ENCODE measurements around the gene MMP28.
"Not testable (repeated sequence)": the region's sequence is repeated elsewhere in the genome, so short reads cannot be mapped to it uniquely, and the experiment has no call there.

Gene MMP28

GRCh38 chr17:35765086-35765710 is 30.2 kb downstream of the MMP28 start:
- no peak for DNase-seq

- peak; percentile 95 for DNase-seq
These were observed 31.1 kb downstream of the MMP28 start for GRCh38 chr17:35764123-35764991.

DNA sequence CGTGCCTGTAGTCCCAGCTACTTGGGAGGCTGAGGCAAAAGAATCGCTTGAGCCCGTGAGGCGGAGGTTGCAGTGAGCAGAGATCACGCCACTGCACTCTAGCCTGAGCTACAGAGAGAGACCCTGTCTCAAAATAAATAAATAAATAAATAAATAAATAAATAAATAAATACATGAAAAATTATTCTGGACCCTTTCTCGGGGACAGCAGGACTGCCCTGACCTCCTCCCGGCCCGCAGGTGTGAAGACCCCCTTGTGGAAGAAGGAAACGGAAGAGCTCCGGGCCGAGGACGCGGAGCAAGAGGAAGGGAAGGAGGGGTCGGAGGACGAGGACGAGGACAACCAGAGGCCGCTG is 31.7 kb downstream of the MMP28 start:
- DNase-seq: no peak

- no peak for DNase-seq
These were observed 33.8 kb downstream of the MMP28 start for GRCh38 chr17:35761601-35762000.

DNA sequence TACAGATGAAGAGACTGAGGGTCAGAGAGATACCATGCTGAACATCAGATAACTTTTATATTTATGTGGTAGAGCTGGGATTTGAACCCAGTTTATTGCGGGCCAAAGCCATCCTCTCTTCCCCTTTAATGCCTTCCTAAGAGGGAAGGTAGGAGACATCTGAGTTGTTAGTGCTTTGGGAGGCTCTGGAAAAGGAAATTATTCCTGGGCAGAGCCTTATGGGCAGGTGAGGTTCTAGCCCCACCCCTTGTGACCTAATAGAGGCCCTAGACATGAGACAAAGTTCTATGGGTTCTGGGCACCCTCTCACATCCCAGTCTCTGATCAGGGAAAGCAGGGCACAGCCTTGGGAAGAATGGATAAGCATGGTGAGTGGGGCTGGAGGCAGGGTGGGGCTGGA is 34.9 kb downstream of the MMP28 start, which contains the start of gene C17orf50:
TSS of gene C17orf50 (plus strand) at position 301 of the 400 bp plus-strand sequence. CDS start at position 356, 55 bp downstream.
- no peak for DNase-seq

- DNase-seq: no peak
These were observed 38.2 kb downstream of the MMP28 start for GRCh38 chr17:35757243-35757642.

DNA sequence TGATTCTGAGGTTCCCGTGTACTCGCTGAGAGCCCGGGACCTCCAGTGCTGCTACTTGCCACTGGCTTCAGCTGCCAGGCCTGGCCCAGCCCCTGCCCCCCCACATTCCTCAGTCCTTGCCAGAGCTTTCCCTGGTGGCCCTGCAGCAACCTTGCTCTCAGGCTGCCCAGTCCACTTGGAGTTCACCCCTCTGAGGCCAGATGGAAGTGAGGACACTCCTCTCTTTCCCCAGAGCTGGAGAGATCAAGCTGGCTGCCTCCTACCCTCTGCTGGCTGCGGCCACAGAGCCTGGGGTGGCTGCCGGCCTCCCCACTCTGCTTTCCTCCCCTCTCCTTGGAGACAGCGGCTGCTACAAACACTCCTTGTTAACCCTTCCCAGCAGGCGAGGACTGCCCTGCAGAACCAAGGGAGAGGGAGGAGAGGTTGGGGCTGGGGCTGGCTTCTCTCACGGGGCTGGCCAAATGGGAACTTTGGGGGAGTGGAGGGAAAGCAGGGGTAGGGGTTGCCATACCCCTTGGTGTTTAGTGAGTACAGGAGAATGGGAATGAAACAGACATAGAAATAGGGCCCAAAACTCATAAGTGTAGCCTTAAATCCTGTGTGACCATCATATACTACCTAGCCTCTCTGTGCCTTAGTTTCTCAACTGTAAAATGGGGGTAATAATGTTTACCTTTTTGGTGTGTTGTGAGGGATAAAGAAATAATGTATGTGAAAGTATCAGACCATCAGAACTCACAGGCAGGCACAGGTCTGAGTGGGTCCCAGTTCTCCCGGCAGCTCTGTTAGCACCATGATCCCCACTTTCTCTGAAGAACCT is 42.3 kb downstream of the MMP28 start, which contains the start of gene GAS2L2:
TSS of gene GAS2L2 (minus strand) at position 295 of the 820 bp plus-strand sequence. CDS start 389 bp downstream, outside the sequence.
- DNase-seq: no peak

GRCh38 chr17:35752471-35752870 is 43.0 kb downstream of the MMP28 start:
- DNase-seq: peak; percentile 36

- DNase-seq: not testable (repeated sequence)
These were observed 43.9 kb downstream of the MMP28 start for GRCh38 chr17:35751541-35751940.

GRCh38 chr17:35750526-35751395 is 44.7 kb downstream of the MMP28 start:
- DNase-seq: no peak

DNA sequence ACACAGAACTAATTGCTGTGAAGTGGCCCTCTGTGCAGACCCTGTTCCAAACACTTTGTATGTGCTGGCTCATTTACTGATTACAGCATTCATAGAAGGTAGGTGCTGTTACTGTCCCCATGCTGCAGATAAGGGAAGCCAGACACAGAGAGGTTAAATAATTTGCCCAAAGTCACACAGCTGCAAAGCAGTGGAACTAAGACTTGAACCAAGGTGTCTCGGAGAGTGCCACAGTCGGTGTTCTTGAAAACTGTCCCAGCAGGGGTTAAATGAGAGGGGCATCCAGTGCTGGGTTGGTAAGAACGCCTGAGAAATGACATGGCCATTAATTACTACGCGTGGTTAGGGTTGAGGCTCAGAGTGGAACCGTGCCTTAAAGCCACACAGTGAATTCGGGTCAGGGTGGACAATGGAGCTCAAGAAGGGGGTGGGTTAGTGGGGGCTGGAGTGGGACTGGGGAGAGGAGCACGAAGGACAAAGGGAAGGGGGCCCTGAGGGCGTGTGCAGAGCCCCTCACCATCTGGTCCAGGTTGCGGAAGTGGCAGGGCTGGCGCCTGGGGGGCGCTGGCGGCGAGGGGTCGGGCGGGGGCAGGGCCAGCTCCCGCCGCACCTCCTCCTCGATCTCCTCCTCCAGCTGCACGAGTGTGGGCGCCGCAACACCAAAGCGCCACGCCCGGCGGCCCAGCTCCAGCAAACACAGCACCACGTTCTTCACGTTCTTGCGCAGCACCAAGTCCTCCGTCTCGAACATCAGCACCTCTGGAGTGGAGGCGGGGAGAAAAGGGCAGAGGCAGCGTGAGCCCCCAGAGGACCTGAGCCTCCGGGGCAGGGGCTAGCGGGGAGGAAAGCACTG is 45.7 kb downstream of the MMP28 start:
- peak; percentile 69 for DNase-seq

DNA sequence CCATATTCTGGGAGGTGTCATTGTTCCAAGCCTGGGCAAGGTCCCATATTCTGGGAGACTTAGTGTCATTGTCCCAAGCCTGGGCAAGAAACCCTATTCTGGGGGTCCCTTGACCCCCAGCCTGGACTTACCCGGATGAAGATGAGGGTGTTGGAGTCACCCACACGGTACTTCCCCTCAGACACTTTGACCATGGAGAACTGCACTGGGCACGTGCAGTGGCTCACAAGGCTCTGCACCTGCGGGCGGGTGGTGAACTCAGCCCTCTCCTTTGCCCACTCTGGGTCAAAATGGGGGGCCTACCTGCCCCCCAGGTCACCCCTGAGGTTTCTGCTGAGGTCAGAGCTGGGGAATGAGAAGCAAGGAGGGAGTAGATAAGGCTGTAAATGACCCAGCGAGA is 46.5 kb downstream of the MMP28 start:
- DNase-seq: no peak

GRCh38 chr17:35748341-35748841 is 47.0 kb downstream of the MMP28 start:
- DNase-seq: peak; percentile 58

DNA sequence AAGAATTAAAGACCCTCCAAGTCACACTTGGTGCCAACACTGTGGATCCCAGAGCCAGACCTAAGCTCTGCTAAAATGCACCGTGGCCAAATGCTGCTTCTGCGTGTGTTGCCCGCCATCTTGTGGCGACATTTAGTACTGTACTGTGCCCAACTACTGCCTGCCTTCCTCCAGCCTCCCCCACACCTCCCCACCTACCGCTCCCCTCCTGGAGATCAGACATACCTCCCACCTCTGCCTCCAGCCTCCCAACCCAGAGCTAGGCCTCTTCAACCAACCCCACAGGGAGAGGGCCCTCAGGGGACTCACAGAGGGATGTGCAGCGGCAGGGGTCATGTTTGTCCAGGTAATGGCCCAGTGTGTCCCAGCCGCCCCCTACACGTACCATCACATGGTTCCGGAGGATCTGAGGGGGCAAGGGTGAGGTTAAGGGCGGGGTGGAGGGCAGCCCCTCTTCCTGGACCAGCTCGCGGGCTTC is 47.9 kb downstream of the MMP28 start:
- DNase-seq: peak; percentile 88

- no peak for DNase-seq
These were observed 49.6 kb downstream of the MMP28 start for GRCh38 chr17:35745749-35746320.

- DNase-seq: no peak
These were observed 50.2 kb downstream of the MMP28 start for GRCh38 chr17:35745246-35745645.

DNA sequence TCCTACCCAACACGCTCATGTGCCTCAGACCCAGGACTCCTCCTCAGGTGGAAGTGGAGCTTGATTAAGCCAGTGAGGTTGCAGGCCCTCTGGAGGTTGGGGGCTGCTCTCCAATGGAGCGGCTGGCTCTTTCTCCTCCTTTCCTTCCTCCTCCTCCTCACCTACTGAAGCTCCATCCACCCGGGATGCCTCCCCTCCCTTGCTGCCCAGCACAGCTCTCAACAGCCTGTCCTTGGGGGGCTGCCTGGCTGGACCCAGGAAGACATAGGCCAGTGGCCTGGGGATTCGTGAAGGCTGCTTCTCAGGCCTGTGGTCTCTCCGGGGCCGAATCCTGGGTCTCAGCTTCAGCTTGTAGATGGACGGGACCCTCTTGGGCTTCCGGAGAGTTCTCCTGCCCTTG is 50.6 kb downstream of the MMP28 start:
- no peak for DNase-seq

DNA sequence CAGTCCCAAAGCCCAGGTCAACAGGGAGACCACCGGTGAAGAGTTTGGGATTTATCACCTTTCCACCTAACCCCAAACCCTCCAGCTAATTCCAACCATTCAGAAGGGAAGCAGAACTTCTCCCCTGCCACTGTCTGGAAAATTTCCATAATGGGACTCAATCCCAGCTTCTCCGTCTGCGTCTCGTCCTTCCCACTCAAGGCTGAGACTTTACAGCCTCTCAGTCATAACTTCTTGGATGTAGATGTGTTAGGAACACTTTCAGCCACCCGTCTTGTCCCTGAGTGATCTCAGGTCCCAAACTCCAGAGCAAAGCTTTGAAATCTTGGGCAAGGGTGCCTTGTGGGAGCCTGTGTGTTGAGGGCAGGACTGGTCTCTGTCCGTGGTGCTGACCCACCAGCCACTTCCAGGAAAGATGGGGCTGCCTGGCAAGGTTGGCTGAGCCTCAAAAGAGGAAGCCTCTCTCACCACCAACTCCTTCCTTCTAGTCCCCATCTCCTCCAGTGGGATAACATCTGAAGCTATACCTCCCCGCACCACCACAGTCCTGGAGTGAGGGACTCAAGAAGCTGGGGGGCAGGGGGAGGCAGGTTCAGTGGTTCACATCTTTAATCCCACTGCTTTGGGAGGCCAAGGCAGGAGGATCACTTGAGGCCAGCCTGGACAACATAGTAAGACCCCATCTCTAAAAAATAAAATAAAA is 51.7 kb downstream of the MMP28 start:
- peak; percentile 23 for DNase-seq

DNA sequence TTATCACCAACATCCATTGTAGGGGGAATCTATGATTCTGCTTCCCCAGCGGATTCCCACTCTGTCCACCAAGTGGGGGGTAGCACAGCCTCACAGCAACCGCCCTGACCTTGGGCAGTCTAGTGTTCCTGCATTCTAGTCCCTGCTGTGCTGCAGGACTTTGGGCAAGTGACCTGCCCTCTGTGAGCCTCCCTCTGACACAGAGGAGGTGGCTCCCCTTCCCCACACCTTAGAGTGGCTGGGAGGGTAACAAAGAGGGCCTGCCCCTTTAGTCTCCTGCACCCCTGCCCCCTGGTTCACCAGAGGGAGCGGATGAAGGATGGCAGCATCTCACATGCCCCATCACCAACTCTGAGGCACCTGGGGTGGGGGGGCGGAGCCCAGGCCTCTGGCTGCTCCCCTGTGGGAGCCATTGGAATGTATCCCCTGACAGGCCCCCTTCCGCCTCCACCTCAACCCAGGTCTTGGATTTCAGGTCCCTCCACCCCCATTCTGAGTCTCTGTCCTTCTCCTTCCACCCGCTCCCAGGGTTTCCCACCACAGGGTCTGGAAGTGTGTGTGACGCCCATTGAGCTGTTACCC is 52.5 kb downstream of the MMP28 start:
- DNase-seq: no peak

Measured in NCI-H69 (cell line).